ENCODE data around the gene GIT1.

The GIT1 gene

GRCh38 chr17:29579866-29580771 lies 9.3 kb downstream of the GIT1 start:
- peak; percentile 80 to 84 (median 83) for DNase-seq (ENCODE audit: low read depth in 3 of 3)

GRCh38 chr17:29578626-29579485 lies 10.6 kb downstream of the GIT1 start:
- DNase-seq (ENCODE audit: low read depth in 3 of 3), result no peak

- no peak for DNase-seq (ENCODE audit: low read depth in 3 of 3)
Observed at GRCh38 chr17:29577385-29578211, 11.8 kb downstream of the GIT1 start.

GRCh38 chr17:29577001-29577370 lies 12.5 kb downstream of the GIT1 start:
- no peak for DNase-seq (ENCODE audit: low read depth in 3 of 3)

- DNase-seq (ENCODE audit: low read depth in 3 of 3), result no peak
Observed at GRCh38 chr17:29576214-29577000, 13.0 kb downstream of the GIT1 start.

- DNase-seq (ENCODE audit: low read depth in 3 of 3), result no peak
Observed at GRCh38 chr17:29575511-29576213, 13.8 kb downstream of the GIT1 start.

GRCh38 chr17:29574732-29575510 lies 14.5 kb downstream of the GIT1 start:
- no peak for DNase-seq (ENCODE audit: low read depth in 3 of 3)

- no peak for DNase-seq (ENCODE audit: low read depth in 3 of 3)
Observed at GRCh38 chr17:29573871-29574731, 15.3 kb downstream of the GIT1 start.

- no peak for DNase-seq (ENCODE audit: low read depth in 3 of 3)
Observed at GRCh38 chr17:29573558-29573869, 15.9 kb downstream of the GIT1 start.

- DNase-seq (ENCODE audit: low read depth in 3 of 3), result peak in 1 of 3 donors; percentile 44
Observed at GRCh38 chr17:29572691-29573557, 16.5 kb downstream of the GIT1 start.

GRCh38 chr17:29571883-29572681 lies 17.4 kb downstream of the GIT1 start:
- no peak for DNase-seq (ENCODE audit: low read depth in 3 of 3)

- no peak for DNase-seq (ENCODE audit: low read depth in 3 of 3)
Observed at GRCh38 chr17:29571486-29571882, 18.0 kb downstream of the GIT1 start.

- no peak for DNase-seq (ENCODE audit: low read depth in 3 of 3)
Observed at GRCh38 chr17:29570521-29570920, 18.9 kb downstream of the GIT1 start.

- no peak for DNase-seq (ENCODE audit: low read depth in 3 of 3)
Observed at GRCh38 chr17:29569245-29569950, 20.1 kb downstream of the GIT1 start.

GRCh38 chr17:29568331-29569244 lies 20.9 kb downstream of the GIT1 start, which contains the start of gene TP53I13:
TP53I13 (plus strand) TSS chr17:29568701; CDS start chr17:29568759, 58 bp downstream.
- DNase-seq (ENCODE audit: low read depth in 3 of 3), result peak; percentile 72 to 84 (median 79)

Data from stimulated activated CD4-positive, alpha-beta T cell treated with anti-CD3 and anti-CD28 coated beads, TNF-alpha, amount 100 ng/mL, for 48 hours (primary cell).